Natural killer cell (primary cell): ENCODE results near the gene ITGA1. TPM values are rescaled to one million over a fixed set of nuclear protein-coding genes. Genes with fewer than 3 reads are reported as not detected.
"Not testable (repeated sequence)": the region's sequence is repeated elsewhere in the genome, so short reads cannot be mapped to it uniquely, and the experiment has no call there.

Experiments used
- ATAC-seq, 3 donors: fragments of 150-1000 bp in 2 of 3; fragments of 200-7000 bp in 1 of 3; cut with Tn5 transposase; 1 replicate in 1 of 3; 2 replicates in 2 of 3; pipeline ENCODE4 v1.10.0; 2021; ENCODE audit warnings: mild to moderate bottlenecking in 2 of 3, moderate library complexity in 2 of 3
- DNase-seq, 2 donors: peaks; one replicate each; pipeline versions ENCODE4 v3.0.0 to v3.0.0-alpha.2; 2013 to 2021; ENCODE audit warnings: mixed read lengths in 1 of 2
- H3K27ac ChIP-seq: one replicate; pipeline ENCODE4 v1.5.1; 2013; ENCODE audit warnings: mild to moderate bottlenecking, low read length
- H3K27me3 ChIP-seq: one replicate; pipeline ENCODE4 v1.6.1; 2013; ENCODE audit warnings: low read length; ENCODE audit not compliant: control insufficient read depth, insufficient read depth
- H3K36me3 ChIP-seq: one replicate; pipeline ENCODE4 v1.6.1; 2013; ENCODE audit warnings: low read length; ENCODE audit not compliant: control insufficient read depth, insufficient read depth
- H3K4me1 ChIP-seq: one replicate; pipeline ENCODE4 v1.6.1; 2013; ENCODE audit warnings: low read length; ENCODE audit not compliant: control insufficient read depth, insufficient read depth
- H3K4me3 ChIP-seq: one replicate; pipeline ENCODE4 v1.5.1; 2013; ENCODE audit warnings: low read length
- H3K9me3 ChIP-seq: one replicate; pipeline ENCODE4 v1.6.1; 2013; ENCODE audit warnings: low read length; ENCODE audit not compliant: control insufficient read depth, insufficient read depth
- H3K27ac Mint-ChIP-seq, 2 donors: one replicate each; pipeline ENCODE4 v1.8.0; 2022; ENCODE audit warnings: mild to moderate bottlenecking in 2 of 2, mixed read lengths in 2 of 2, moderate library complexity in 1 of 2
- H3K27me3 Mint-ChIP-seq, 2 donors: one replicate each; pipeline ENCODE4 v1.8.0; 2022; ENCODE audit warnings: low read depth in 2 of 2, mixed read lengths in 2 of 2
- H3K36me3 Mint-ChIP-seq: one replicate; pipeline ENCODE4 v1.8.0; 2022; ENCODE audit warnings: mixed read lengths
- H3K4me1 Mint-ChIP-seq, 2 donors: one replicate each; pipeline ENCODE4 v1.8.0; 2022; ENCODE audit warnings: mixed read lengths in 2 of 2
- H3K4me3 Mint-ChIP-seq: one replicate; pipeline ENCODE4 v1.8.0; 2022; ENCODE audit warnings: mild to moderate bottlenecking, moderate library complexity, mixed read lengths
- H3K9me3 Mint-ChIP-seq, 2 donors: one replicate each; pipeline ENCODE4 v1.8.0; 2022; ENCODE audit warnings: mixed read lengths in 2 of 2
- WGBS: methylation state at CpG from one replicate; pipeline ENCODE4 v1.1.7; 2013; ENCODE audit warnings: missing lambda C conversion rate; ENCODE audit not compliant: insufficient coverage; 5-methylcytosine and 5-hydroxymethylcytosine counted together
- intact Hi-C: fragments of 100-400 bp; cut with micrococcal nuclease; formaldehyde crosslinking; loops from one replicate; pipeline ENCODE4 v1.14.2; 2022
- total RNA-seq, 4 donors: library from RNA; stranded (reverse); fragments of 120-200 nt in 1 of 4; gene quantifications; one replicate each; pipeline versions ENCODE4 v1.2.3 to v1.2.4, GENCODE V29; 2013 to 2022
- TF ChIP-seq, protein P1 (sequence below): fragments of 200-600 bp; IDR thresholded peaks from one replicate; pipeline ENCODE4 v1.8.0; 2022; ENCODE audit warnings: antibody characterized with exemption

The ITGA1 gene
- total RNA-seq, 3 donors from 2014 or later (not counting 1 experiment from before 2014, with no cell fraction given) = 0.45 to 0.82 (median 0.47) TPM

DNA sequence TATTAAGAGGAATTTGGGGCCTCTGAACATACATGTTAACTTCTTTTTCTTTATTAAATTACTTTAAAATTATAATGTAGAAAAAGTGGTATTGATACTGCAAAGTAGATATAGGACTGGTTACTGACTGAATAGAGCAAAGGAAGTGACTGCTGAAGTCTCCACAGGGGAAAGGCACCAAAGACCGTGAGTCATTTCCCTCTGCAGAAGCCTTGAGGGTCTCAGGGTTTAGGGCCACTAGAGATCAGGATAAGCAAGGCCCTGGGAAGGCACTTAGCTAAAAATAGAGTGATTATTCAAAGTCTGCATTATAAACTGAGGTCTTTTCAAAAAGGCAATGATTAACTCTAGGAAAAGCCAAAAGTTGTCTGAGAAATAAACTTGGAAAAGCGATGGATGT is 44.7 kb upstream of the ITGA1 start:
- WGBS = 67% methylated on average over 2 of the region's 2 CpGs

DNA sequence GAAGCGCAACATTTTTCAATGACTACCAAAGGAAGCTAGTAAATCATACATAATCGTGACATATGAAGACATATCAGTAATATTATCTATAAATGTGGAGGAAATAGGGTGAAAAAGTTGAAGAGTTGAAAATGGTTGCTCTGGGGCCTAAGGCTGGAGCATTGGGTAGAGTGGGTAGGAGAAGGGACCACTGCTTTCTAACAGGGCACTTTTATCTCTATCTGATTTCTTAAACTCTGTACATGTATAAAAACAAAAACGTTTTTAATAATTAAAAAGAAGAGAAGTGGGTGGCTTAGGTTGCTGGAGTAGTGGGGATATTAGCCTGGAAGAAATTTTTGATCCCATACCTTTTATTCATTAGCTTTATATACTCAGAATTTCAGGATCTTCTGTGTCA is 44.2 kb upstream of the ITGA1 start:
- ATAC-seq = peak in 2 of 3 donors; percentile 4 to 35
- TF ChIP-seq, protein P1, sequence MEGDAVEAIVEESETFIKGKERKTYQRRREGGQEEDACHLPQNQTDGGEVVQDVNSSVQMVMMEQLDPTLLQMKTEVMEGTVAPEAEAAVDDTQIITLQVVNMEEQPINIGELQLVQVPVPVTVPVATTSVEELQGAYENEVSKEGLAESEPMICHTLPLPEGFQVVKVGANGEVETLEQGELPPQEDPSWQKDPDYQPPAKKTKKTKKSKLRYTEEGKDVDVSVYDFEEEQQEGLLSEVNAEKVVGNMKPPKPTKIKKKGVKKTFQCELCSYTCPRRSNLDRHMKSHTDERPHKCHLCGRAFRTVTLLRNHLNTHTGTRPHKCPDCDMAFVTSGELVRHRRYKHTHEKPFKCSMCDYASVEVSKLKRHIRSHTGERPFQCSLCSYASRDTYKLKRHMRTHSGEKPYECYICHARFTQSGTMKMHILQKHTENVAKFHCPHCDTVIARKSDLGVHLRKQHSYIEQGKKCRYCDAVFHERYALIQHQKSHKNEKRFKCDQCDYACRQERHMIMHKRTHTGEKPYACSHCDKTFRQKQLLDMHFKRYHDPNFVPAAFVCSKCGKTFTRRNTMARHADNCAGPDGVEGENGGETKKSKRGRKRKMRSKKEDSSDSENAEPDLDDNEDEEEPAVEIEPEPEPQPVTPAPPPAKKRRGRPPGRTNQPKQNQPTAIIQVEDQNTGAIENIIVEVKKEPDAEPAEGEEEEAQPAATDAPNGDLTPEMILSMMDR = no peak
- no peak overlapping the region for H3K4me3 Mint-ChIP-seq
- H3K36me3 ChIP-seq = no peaks in the 10 kb centered on the region
- H3K27me3 ChIP-seq = no peaks in the 10 kb centered on the region
- H3K9me3 ChIP-seq = no peaks in the 10 kb centered on the region
- H3K4me1 ChIP-seq = peaks cover 6% of the 10 kb centered on the region
- no peaks in the 10 kb centered on the region for H3K36me3 Mint-ChIP-seq
- intact Hi-C loops = loop anchor here (5.0 kb wide), 1 partner anchor 34 kb away; no protein-coding TSS in a partner anchor
- H3K4me1 Mint-ChIP-seq = peaks cover 8 to 40% of the 10 kb centered on the region in 2 donors
- H3K4me3 ChIP-seq = no peak overlapping the region
- DNase-seq = no peak
- peaks cover 6 to 7% of the 10 kb centered on the region in 2 donors for H3K27me3 Mint-ChIP-seq
- H3K9me3 Mint-ChIP-seq = no peaks in the 10 kb centered on the region
- no peak overlapping the region for H3K27ac ChIP-seq
- H3K27ac Mint-ChIP-seq = peak overlapping the region in 1 of 2 donors; percentile 72
- WGBS = 100% methylated on average over 1 of the region's 3 CpGs

More for the DNA sequence above, 44.7 kb upstream of the ITGA1 start:
- Mint-ChIP-seq H3K4me1 (peaks cover 6 to 41% of the 10 kb centered on the region in 2 donors), H3K9me3 (no peaks in the 10 kb centered on the region), H3K36me3 (no peaks in the 10 kb centered on the region), H3K27me3 (peaks cover 6 to 7% of the 10 kb centered on the region in 2 donors), H3K27ac (peak overlapping the region in 1 of 2 donors; percentile 72), H3K4me3 (no peak overlapping the region)
- Histone ChIP-seq H3K36me3 (no peaks in the 10 kb centered on the region), H3K9me3 (no peaks in the 10 kb centered on the region), H3K27ac (no peak overlapping the region), H3K27me3 (no peaks in the 10 kb centered on the region), H3K4me1 (peaks cover 6% of the 10 kb centered on the region), H3K4me3 (no peak overlapping the region)
- ATAC-seq = peak in 1 of 3 donors; percentile 41
- peak in 1 of 2 donors; percentile 37 for DNase-seq
- TF ChIP-seq, protein P1 = no peak
- intact Hi-C loops = loop anchor here (5.0 kb wide), 1 partner anchor 34 kb away; no protein-coding TSS in a partner anchor

DNA sequence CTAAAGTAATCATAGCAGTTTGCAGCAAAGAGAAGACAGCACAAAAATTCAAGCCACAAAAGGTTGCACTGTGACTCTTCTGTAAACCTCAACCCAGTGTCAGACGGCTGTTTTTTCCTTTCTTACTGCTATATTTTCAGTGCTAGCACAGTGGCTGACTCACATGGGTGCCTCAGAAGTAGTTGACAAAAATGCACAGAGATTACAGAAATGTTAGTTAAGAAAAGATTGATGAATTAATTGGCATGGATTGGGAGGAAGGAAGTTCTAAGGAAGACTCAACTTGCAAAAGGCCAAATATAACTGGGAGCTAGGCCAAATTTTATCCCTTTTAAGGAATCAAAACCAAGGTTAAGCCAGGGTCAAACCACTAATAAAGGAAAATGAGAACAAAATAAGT is 43.7 kb upstream of the ITGA1 start:
- Mint-ChIP-seq H3K27ac (peak overlapping the region in 1 of 2 donors; percentile 72), H3K36me3 (no peaks in the 10 kb centered on the region), H3K9me3 (no peaks in the 10 kb centered on the region), H3K27me3 (peaks cover 6 to 7% of the 10 kb centered on the region in 2 donors), H3K4me3 (no peak overlapping the region), H3K4me1 (peaks cover 13 to 44% of the 10 kb centered on the region in 2 donors)
- intact Hi-C loops = loop anchor here (5.0 kb wide), 1 partner anchor 33 kb away; no protein-coding TSS in a partner anchor
- no peak overlapping the region for H3K4me3 ChIP-seq
- TF ChIP-seq, protein P1 = no peak
- H3K36me3 ChIP-seq = no peaks in the 10 kb centered on the region
- ATAC-seq (peak; percentile 74 to 89 (median 79)), DNase-seq (peak in 1 of 2 donors; percentile 69)
- peaks cover 6% of the 10 kb centered on the region for H3K4me1 ChIP-seq
- no peaks in the 10 kb centered on the region for H3K9me3 ChIP-seq
- H3K27me3 ChIP-seq = no peaks in the 10 kb centered on the region
- 7% methylated on average over 1 of the region's 1 CpG for WGBS
- H3K27ac ChIP-seq = peak overlapping the region; percentile 11

DNA sequence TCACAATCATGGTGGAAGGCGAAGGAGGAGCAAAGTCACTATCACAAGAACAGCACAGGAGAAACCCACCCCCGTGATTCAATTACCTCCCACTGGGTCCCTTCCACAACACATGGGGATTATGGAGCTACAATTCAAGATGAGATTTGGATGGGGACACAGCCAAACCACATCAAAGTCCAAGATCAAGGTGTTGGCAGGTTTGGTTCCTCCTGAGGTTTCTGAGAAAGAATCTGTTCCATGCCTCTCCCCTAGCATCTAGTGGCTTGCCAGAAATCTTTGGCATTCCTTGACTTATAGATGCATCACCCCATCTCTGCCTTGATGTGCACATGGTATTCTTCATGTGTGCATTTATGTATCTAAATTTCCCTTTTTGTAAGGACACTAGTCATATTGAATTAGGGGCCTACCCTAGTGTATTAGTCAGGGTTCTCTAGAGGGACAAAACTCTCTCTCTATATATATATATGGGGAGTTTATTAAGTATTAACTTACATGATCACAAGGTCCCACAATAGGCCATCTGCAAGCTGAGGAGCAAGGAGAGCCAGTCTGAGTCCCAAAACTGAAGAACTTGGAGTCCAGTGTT is 42.8 kb upstream of the ITGA1 start:
- 93% methylated on average over 2 of the region's 2 CpGs for WGBS
- H3K27ac ChIP-seq, H3K4me3 Mint-ChIP-seq, H3K36me3 ChIP-seq, ATAC-seq, H3K4me3 ChIP-seq, H3K27me3 Mint-ChIP-seq, H3K27me3 ChIP-seq, H3K9me3 Mint-ChIP-seq, H3K36me3 Mint-ChIP-seq, H3K9me3 ChIP-seq, H3K4me1 ChIP-seq: not testable (repeated sequence)
- intact Hi-C loops = loop anchor here (5.0 kb wide), 1 partner anchor 32 kb away; no protein-coding TSS in a partner anchor
- Mint-ChIP-seq H3K4me1 (peaks cover 14 to 51% of the 10 kb centered on the region in 2 donors), H3K27ac (peak overlapping the region in 1 of 2 donors; percentile 26)
- DNase-seq = peak in 1 of 2 donors; percentile 27
